GM19239 (cell line): Measurements from ENCODE around the gene NAALADL2.
"Not testable (repeated sequence)": the region's sequence is repeated elsewhere in the genome, so short reads cannot be mapped to it uniquely, and the experiment has no call there.

Experiments used
- DNase-seq: peaks from one replicate; pipeline ENCODE4 v3.0.0; 2011; ENCODE audit warnings: low spot score; ENCODE audit not compliant: insufficient read length
- FAIRE-seq: peaks from 2 replicates; lab custom pipeline; 2011; peaks lifted over from hg19 to GRCh38; lab: Jason Lieb, UNC

NAALADL2 gene

DNA sequence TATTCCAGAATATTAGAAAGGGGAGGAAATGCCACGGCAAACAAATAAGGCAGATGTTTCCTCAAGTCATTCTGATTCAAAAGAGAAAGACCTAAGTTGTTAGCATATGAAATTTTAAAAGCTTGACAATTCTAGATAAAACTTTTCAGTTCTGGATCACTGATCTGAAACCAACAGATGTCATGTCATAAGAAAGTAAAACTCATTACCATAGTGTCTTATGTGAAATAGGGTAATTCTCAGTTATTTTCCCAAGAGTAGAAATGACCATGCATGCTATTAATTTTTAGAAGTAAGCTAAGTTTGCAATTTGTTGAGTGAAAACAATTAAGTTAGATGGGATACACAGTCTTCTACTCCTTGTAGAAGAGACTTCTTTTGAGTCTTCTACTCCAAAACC lies 630.3 kb downstream of the NAALADL2 start:
- FAIRE-seq, result no peak

GRCh38 chr3:175493301-175493700 lies 634.2 kb downstream of the NAALADL2 start:
- DNase-seq, result no peak
- FAIRE-seq, result no peak

More for the DNA sequence above, 630.3 kb downstream of the NAALADL2 start:
- no peak for DNase-seq

DNA sequence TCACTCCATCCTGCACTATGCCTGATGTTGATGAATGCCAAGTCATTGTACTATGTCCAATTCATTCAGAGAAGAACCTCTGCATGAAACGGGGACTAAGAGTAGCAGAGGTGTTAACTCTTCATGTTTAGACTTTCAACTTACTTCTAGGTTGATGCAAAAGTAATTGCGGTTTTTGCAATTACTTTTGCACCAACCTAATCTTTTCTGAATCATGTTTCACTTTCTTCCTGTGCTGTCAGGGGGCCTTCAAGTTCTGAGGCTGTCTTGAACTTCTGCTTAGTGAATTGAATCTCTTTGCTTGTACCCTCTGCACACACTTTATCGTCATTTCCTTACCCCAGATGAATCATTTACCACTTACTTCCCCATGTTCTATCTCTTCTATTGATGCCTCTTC lies 636.2 kb downstream of the NAALADL2 start:
- FAIRE-seq (no peak), DNase-seq (no peak)

- DNase-seq (no peak), FAIRE-seq (no peak)
Observed at GRCh38 chr3:175502155-175502554, 643.0 kb downstream of the NAALADL2 start.

DNA sequence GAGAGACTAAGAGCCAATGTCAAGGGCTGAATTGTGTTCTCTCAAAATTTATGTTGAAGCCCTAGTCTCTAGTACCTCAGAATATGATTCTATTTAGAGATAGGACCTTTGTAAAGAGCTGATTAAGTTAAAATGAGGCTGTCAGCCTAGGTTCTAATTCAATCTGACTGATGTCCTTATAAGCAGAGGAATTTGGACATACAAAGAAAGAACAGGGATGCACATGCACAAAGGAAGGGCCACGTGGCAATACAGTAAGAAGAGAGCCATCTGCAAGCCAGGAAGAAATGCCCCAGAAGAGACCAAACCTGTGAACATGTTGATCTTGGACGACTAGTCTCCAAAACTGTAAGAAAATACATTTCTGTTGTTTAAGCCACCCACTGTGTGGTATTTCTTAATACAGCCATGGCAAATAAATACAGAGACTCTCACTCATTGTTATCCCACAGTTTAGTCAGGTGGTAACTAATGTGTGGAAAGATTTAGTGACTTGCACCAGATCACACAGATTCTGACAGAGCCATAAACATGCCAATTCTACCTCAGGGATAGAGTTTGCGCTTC lies 652.2 kb downstream of the NAALADL2 start:
- DNase-seq (no peak), FAIRE-seq (no peak)

DNA sequence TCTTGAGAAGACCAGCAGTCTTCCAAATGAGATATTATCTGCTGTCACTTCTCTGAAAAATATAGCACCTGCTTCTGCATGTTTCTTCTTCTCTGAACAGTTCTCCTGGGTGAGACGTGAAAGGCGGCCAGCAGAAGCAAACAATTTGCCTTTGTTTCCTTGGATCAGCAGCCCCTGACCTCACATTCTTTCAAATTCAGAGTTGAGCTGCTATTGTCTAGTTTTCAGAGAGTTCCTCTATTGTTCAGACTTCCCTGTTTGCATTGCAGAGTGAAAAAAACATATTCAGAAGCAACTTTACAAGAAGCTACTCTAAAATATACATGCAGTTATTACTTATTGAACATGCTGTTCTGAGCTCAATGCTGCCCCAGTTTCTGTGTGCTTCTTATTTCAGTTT lies 653.6 kb downstream of the NAALADL2 start:
- FAIRE-seq (no peak), DNase-seq (no peak)

- DNase-seq, result no peak
- no peak for FAIRE-seq
Observed at GRCh38 chr3:175518459-175518858, 659.3 kb downstream of the NAALADL2 start.

DNA sequence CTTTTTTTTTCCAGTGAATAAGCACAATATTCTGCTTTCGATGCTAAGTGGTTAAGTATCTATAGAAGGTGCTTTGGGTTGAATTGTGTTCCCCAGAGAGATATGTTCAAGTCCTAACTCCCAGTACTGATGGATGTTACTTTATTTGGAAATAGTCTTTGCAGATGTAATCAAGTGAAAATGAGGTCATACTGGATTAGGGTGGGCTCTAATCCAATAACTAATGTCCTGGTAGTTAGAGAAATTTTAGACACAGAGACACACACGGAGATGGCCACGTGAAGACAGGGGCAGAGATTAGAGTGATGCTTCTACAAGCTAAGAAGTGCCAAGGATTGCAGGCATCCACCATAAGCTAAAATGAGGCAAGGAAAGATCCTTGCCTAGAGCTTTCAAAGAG lies 662.3 kb downstream of the NAALADL2 start:
- FAIRE-seq (no peak), DNase-seq (no peak)

DNA sequence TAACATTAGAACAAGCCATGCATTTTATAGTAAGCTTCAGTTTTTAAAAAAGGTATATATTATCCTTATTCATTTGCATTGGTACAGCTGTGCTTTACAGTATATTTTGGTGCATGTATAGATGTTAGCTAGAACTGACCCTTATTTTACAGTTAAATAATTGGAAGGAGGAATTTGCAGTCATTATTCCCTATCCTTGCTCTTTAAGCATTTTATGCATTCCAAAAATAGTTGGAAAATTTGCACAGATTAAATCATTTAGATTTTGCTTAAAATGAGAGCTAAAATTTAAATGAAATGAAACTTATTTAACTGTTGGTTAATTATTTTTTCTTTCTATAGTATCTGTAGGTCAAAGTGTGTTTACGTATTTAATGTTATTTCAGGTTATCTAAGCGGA lies 667.1 kb downstream of the NAALADL2 start:
- DNase-seq, result no peak
- no peak for FAIRE-seq

DNA sequence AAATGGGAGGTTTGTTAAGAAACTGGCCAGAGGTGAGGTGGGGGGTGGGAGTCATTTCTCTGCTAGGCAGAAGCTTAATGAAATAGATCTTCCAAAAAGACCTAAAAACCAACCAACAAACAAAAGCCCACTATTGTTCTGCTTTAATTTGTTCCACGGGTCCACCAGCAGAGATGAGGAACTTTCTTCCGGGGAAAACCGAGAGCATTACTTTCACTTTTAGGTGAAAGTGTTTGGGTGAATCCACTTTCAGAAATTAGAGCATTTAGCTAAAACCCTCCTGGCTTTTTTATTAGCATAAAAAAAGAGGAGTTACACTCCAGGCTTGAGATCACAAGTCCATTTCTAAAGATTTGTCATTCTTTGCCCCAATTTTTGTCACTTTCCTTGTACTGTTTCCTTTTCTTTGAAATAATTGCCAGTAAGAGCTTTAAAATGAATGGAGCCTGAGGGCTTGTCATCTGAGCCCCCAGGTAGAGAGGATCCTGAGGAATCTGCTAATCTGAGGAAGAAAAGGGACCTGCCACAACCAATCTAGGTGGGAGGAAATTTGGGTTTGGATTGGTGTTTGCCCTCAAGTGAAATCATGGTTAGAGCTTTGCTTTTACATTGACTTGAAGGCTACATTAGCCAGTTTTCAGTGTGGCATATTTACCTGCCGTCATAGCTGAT lies 667.6 kb downstream of the NAALADL2 start:
- no peak for FAIRE-seq
- no peak for DNase-seq

DNA sequence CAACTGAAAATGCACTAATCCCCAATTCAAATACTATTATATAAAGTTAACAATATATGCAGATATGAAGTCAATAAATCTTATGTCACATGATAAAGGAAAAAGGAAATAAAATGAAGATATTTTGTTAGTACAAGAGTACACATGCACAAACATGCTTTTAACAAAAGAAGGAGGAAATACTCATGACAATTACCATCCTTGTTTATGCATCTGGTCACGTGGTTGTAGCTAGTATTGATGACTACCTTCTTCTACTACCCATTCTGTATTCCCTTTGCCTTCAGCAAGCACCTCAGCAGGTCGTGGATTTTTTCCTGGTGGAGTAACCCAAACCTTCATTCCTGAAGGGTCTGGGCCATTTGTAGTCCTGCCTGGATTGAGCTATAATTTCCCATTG lies 669.6 kb downstream of the NAALADL2 start:
- FAIRE-seq, DNase-seq: not testable (repeated sequence)

- DNase-seq (no peak), FAIRE-seq (no peak)
Observed at GRCh38 chr3:175535351-175535750, 676.2 kb downstream of the NAALADL2 start.

DNA sequence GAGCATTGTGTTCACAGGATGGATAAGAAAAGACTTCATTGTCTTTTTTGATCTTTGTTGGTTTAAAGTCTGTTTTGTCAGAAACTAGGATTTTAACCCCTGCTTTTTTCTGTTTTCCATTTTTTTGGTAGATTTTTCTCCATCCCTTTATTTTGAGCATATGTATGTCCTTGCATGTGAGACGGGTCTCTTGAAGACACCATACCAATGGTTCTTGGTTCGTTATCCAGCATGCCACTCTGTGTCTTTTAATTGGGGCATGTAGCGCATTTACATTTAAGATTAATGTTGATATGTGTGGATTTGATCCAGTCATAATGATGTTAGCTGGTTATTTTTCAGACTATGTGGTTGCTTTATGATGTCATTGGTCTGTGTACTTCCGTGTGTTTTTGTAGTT lies 687.0 kb downstream of the NAALADL2 start:
- no peak for FAIRE-seq
- no peak for DNase-seq

DNA sequence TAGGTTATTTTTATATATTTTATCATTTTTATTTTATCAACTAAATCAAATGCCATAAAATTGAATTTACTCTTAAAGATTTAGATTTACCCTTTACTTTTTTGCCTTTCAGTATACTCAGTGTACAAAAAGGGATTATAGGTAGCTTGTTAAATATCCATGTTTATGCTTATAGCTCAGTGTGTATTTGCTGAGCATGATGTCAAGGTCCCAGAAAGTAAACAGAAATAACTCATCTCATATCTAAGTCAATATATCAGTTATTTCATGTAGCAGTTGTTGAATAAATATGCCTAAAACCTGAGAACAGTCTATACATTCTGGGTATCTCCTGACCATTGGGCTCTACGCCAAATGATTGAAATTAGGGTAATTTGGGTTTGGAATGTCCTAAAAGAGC lies 693.8 kb downstream of the NAALADL2 start:
- no peak for FAIRE-seq
- DNase-seq, result no peak

DNA sequence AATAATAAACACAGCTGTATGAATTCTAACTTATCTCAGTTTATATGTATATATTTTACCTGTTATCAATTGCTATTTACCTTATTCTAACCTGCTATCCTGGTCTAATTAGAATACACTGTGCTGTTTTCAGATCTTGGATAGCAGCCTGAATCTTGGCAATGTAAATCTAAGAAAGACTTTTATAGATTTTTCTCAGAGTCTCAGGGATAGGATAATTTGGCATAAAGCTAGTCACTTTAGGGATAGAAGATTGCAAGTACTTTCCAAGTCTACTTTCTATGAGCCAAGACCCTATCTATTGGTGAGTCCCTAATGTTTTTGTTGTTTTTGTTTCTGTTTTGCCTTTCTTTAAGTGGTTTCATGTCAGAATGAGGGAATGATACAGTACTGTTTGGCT lies 695.7 kb downstream of the NAALADL2 start:
- no peak for DNase-seq
- FAIRE-seq, result no peak

DNA sequence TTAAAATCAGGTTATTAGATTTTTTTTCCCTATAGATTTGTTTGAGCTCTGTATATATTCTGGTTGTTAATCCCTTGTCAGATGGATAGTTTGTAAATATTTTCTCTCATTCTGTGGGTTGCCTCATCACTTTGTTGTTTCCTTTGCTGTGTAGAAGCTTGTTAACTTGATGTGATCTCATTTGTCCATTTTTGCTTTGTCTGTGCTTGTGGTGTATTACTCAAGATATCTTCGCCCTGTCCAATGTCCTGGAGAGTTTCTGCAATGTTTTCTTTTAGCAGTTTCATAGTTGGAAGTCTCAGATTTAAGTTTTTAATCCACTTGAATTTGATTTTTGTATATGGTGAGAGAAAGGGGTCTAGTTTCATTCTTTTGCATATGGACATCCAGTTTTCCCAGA lies 699.1 kb downstream of the NAALADL2 start:
- no peak for FAIRE-seq
- no peak for DNase-seq

DNA sequence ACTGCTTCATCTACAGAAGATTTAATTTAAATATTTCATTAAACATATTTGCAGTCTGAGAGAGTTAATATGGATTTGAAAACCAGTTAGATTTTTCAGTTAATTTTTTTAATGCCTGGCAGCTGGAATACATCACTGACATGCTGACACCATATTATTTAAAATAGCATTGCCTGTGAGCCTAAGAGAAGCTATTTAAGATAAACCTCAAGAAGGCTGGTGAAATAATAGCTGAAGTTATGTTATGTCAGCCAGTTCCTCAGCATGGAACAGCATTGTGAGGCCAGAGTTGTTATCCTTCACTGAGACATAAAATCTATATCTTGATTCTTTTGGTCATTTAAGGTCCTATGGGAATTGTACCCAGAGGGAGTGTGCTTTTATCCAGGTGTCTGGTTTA lies 705.2 kb downstream of the NAALADL2 start:
- no peak for FAIRE-seq
- DNase-seq, result no peak

DNA sequence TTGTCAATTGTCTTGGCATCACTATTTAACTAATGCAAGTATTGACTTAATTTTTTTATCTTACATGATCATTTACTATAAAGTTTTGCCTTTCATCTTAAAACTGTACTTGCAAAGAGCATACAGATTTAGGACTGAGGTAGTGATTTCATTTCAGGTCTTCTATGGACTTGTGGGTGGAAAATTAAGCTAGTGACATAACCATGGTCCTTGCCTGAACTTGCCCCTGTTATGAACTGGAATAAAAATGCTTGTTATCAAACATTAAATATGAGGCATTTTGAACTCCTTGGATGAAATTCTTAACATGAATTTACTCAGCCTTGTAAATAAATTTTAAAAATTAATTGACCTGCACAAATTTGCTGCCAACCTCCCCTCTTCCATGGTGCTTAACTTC lies 712.0 kb downstream of the NAALADL2 start:
- DNase-seq (no peak), FAIRE-seq (no peak)

- FAIRE-seq, result no peak
- DNase-seq, result no peak
Observed at GRCh38 chr3:175573226-175573625, 714.1 kb downstream of the NAALADL2 start.

GRCh38 chr3:175580318-175580717 lies 721.2 kb downstream of the NAALADL2 start:
- DNase-seq (no peak), FAIRE-seq (no peak)

- no peak for FAIRE-seq
- no peak for DNase-seq
Observed at GRCh38 chr3:175585898-175586297, 726.8 kb downstream of the NAALADL2 start.

DNA sequence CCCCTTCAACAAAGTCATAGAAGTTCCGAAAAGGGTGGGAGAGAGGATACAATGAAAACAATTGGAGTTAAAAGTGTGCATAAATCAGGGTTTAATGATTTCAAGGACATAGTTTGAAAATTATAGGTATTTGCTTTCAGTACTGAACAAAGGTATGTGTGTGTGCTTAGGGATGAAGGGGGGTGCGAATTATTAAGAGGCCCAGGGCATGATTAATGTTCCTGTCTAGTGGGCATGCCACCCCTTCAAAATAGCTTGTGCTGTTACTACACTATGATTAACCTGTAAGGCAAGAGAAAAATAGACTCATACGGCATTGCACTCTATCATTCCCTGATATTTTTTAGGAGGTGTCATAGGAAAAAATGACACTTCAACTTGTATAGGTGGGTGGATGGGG lies 731.6 kb downstream of the NAALADL2 start:
- no peak for FAIRE-seq

More for the DNA sequence above, 731.6 kb downstream of the NAALADL2 start:
- DNase-seq, result no peak
